H9 (cell line): ENCODE measurements around the gene CCDC78. TPM values are rescaled to one million over a fixed set of nuclear protein-coding genes. Genes with fewer than 3 reads are reported as not detected.

ENCODE experiments used
- DNase-seq: peaks from one replicate; pipeline ENCODE4 v3.0.0-alpha.2; 2017
- H2AFZ ChIP-seq: one replicate; pipeline ENCODE4 v1.6.1; 2013; ENCODE audit warnings: mild to moderate bottlenecking, low read length, control low read depth, moderate library complexity
- H2AK5ac ChIP-seq: 2 replicates; pipeline ENCODE4 v1.6.1; 2013; ENCODE audit warnings: low read length, control low read depth, mixed read lengths; ENCODE audit not compliant: insufficient read length
- H2BK120ac ChIP-seq: one replicate; pipeline ENCODE4 v1.6.1; 2013; ENCODE audit warnings: low read depth, mild to moderate bottlenecking, low read length, control low read depth, inconsistent platforms; ENCODE audit not compliant: poor library complexity, severe bottlenecking
- H2BK12ac ChIP-seq: 2 replicates; pipeline ENCODE4 v1.6.1; 2013; ENCODE audit warnings: low read length, control low read depth, mixed read lengths, low read depth; ENCODE audit not compliant: insufficient read length
- H2BK15ac ChIP-seq: 2 replicates; pipeline ENCODE4 v1.6.1; 2013; ENCODE audit warnings: low read depth, low read length, control low read depth
- H2BK20ac ChIP-seq: one replicate; pipeline ENCODE4 v1.6.1; 2013; ENCODE audit warnings: low read depth, mild to moderate bottlenecking, low read length, control low read depth, inconsistent platforms; ENCODE audit not compliant: poor library complexity, severe bottlenecking
- H2BK5ac ChIP-seq: 2 replicates; pipeline ENCODE4 v1.6.1; 2013; ENCODE audit warnings: low read length, control low read depth, mixed read lengths; ENCODE audit not compliant: insufficient read length
- H3K14ac ChIP-seq: 2 replicates; pipeline ENCODE4 v1.6.1; 2013; ENCODE audit warnings: low read length, control low read depth; ENCODE audit not compliant: insufficient read depth
- H3K18ac ChIP-seq: 2 replicates; pipeline ENCODE4 v1.6.1; 2013; ENCODE audit warnings: low read depth, mild to moderate bottlenecking, mixed read lengths, low read length, control low read depth; ENCODE audit not compliant: insufficient read length
- H3K23ac ChIP-seq: 2 replicates; pipeline ENCODE4 v1.6.1; 2013; ENCODE audit warnings: low read length, control low read depth, mixed read lengths, low read depth; ENCODE audit not compliant: insufficient read length
- H3K23me2 ChIP-seq: 2 replicates; pipeline ENCODE4 v1.6.1; 2013; ENCODE audit warnings: low read depth, mild to moderate bottlenecking, mixed read lengths, low read length, control low read depth; ENCODE audit not compliant: insufficient read length, poor library complexity, severe bottlenecking
- H3K27ac ChIP-seq: 2 replicates; pipeline ENCODE4 v1.5.1; 2013; ENCODE audit warnings: low read length, control low read depth, mixed read lengths, low read depth; ENCODE audit not compliant: insufficient read length
- H3K27me3 ChIP-seq: 2 replicates; pipeline ENCODE4 v1.6.1; 2013; ENCODE audit warnings: low read length, control low read depth, inconsistent platforms; ENCODE audit not compliant: insufficient read depth
- H3K4ac ChIP-seq: 2 replicates; pipeline ENCODE4 v1.6.1; 2013; ENCODE audit warnings: low read depth, mild to moderate bottlenecking, control low read depth, inconsistent platforms, low read length, moderate library complexity
- H3K4me1 ChIP-seq: 2 replicates; pipeline ENCODE4 v1.6.1; 2013; ENCODE audit warnings: low read length, control low read depth, inconsistent platforms; ENCODE audit not compliant: insufficient read depth
- H3K4me2 ChIP-seq: 2 replicates; pipeline ENCODE4 v1.6.1; 2013; ENCODE audit warnings: low read length, control low read depth, mixed read lengths; ENCODE audit not compliant: insufficient read length, insufficient read depth
- H3K56ac ChIP-seq: 2 replicates; pipeline ENCODE4 v1.6.1; 2013; ENCODE audit warnings: low read depth, mild to moderate bottlenecking, mixed read lengths, low read length, control low read depth; ENCODE audit not compliant: insufficient read length
- H3K79me1 ChIP-seq: 2 replicates; pipeline ENCODE4 v1.6.1; 2013; ENCODE audit warnings: low read depth, mild to moderate bottlenecking, moderate library complexity, low read length, control low read depth, inconsistent platforms; ENCODE audit not compliant: insufficient read depth, poor library complexity, severe bottlenecking
- H3K79me2 ChIP-seq: 2 replicates; pipeline ENCODE4 v1.6.1; 2013; ENCODE audit warnings: low read length, control low read depth, inconsistent platforms; ENCODE audit not compliant: insufficient read depth
- H3K9ac ChIP-seq: 2 replicates; pipeline ENCODE4 v1.6.1; 2013; ENCODE audit warnings: low read length, control low read depth, mixed read lengths; ENCODE audit not compliant: insufficient read length; ENCODE audit errors: extremely low read depth
- H3K9me3 ChIP-seq: one replicate; pipeline ENCODE4 v1.6.1; 2013; ENCODE audit warnings: low read depth, low read length, inconsistent platforms; ENCODE audit not compliant: control insufficient read depth
- H3T11ph ChIP-seq: one replicate; pipeline ENCODE4 v1.6.1; 2013; ENCODE audit warnings: mild to moderate bottlenecking, low read length, control low read depth, inconsistent platforms
- H4K20me1 ChIP-seq: one replicate; pipeline ENCODE4 v1.6.1; 2013; ENCODE audit not compliant: control insufficient read depth, insufficient read length, insufficient read depth
- H4K5ac ChIP-seq: 2 replicates; pipeline ENCODE4 v1.6.1; 2013; ENCODE audit warnings: low read depth, mild to moderate bottlenecking, mixed read lengths, low read length, control low read depth; ENCODE audit not compliant: insufficient read length
- H4K8ac ChIP-seq: replicated peaks from 2 replicates; pipeline ENCODE4 v1.6.1; 2013; ENCODE audit warnings: low read length, control low read depth, mixed read lengths, low read depth; ENCODE audit not compliant: insufficient read length
- H4K91ac ChIP-seq: 2 replicates; pipeline ENCODE4 v1.6.1; 2013; ENCODE audit warnings: low read depth, mild to moderate bottlenecking, moderate library complexity, mixed read lengths, low read length, control low read depth; ENCODE audit not compliant: insufficient read length
- H3K27ac Mint-ChIP-seq, 3 experiments: 2 replicates in 2 of 3; 3 replicates in 1 of 3; pipeline ENCODE4 v1.8.0; 2020 to 2021; ENCODE audit warnings: mixed read lengths in 3 of 3, mild to moderate bottlenecking in 1 of 3, moderate library complexity in 1 of 3
- H3K27me3 Mint-ChIP-seq: 2 replicates; pipeline ENCODE4 v1.8.0; 2021; ENCODE audit warnings: low read depth, mild to moderate bottlenecking, moderate library complexity, mixed read lengths
- H3K36me3 Mint-ChIP-seq, 3 experiments: 2 replicates in 2 of 3; 3 replicates in 1 of 3; pipeline ENCODE4 v1.8.0; 2020 to 2021; ENCODE audit warnings: low read depth in 3 of 3, mixed read lengths in 3 of 3; ENCODE audit not compliant: insufficient read depth in 1 of 3
- H3K4me1 Mint-ChIP-seq, 2 experiments: 2 replicates each; pipeline ENCODE4 v1.8.0; 2020; ENCODE audit warnings: mixed read lengths in 2 of 2
- H3K4me3 Mint-ChIP-seq, 2 experiments: 2 replicates in 1 of 2; 3 replicates in 1 of 2; pipeline ENCODE4 v1.8.0; 2020 to 2021; ENCODE audit warnings: mild to moderate bottlenecking in 2 of 2, mixed read lengths in 2 of 2, moderate library complexity in 1 of 2
- H3K9me3 Mint-ChIP-seq, 2 experiments: 2 replicates in 1 of 2; 3 replicates in 1 of 2; pipeline ENCODE4 v1.8.0; 2020; ENCODE audit warnings: mild to moderate bottlenecking in 2 of 2, mixed read lengths in 2 of 2, moderate library complexity in 1 of 2
- CTCF ChIP-seq: fragments of 200-600 bp; sonication (generic); conservative IDR thresholded peaks from 3 replicates; pipeline ENCODE4 v1.8.0; 2021; ENCODE audit warnings: antibody characterized with exemption, mild to moderate bottlenecking
- WGBS: extraction: QIAGEN DNeasy Blood & Tissue Kit; methylation state at CpG from one replicate; pipeline ENCODE4 v1.1.7; 2013; ENCODE audit warnings: missing lambda C conversion rate, low lambda C conversion rate, mixed read lengths; ENCODE audit not compliant: insufficient read length; ENCODE audit errors: extremely low coverage; 5-methylcytosine and 5-hydroxymethylcytosine counted together
- total RNA-seq: library from RNA; stranded (reverse); gene quantifications from 2 replicates; pipeline ENCODE4 v1.2.1, GENCODE V29; 2021

Gene CCDC78
- total RNA-seq, 1 experiment from 2014 or later, result 12.1 TPM

GRCh38 chr16:705431-706188, 20.6 kb downstream of the CCDC78 start, which contains the start of gene FBXL16:
FBXL16 (minus strand) TSS chr16:705801; CDS start chr16:697405, 8,396 bp downstream.
- H2BK5ac ChIP-seq, result no peak within 1 kb of the TSS
- H3K27me3 ChIP-seq, result peaks cover 52% of the 10 kb centered on the region; the same call in 1 of the 2 replicates
- no peak within 1 kb of the TSS for H3K27ac ChIP-seq
- no peak within 1 kb of the TSS for H3K23ac ChIP-seq
- no peak within 1 kb of the TSS; the same call in 1 of the 2 replicates for H3K14ac ChIP-seq
- no peak for DNase-seq
- H3K79me2 ChIP-seq, result no peaks in the 10 kb centered on the region
- H4K91ac ChIP-seq, result no peak within 1 kb of the TSS
- H3K4ac ChIP-seq, result no peak within 1 kb of the TSS
- H2BK120ac ChIP-seq, result no peak within 1 kb of the TSS
- no peaks in the 10 kb centered on the region for H3K4me1 ChIP-seq
- no peaks in the 10 kb centered on the region for H4K20me1 ChIP-seq
- H2AFZ ChIP-seq, result no peak within 1 kb of the TSS
- Mint-ChIP-seq H3K4me3 (peak within 1 kb of the TSS; percentile 50 to 79), H3K27me3 (peaks cover 90% of the 10 kb centered on the region), H3K36me3 (peaks cover 0 to 3% (median 0%) of the 10 kb centered on the region in 3 experiments; a peak in 2 of 7 replicates), H3K4me1 (peaks cover 0 to 9% of the 10 kb centered on the region in 2 experiments; a peak in 1 of 4 replicates), H3K9me3 (peaks cover 0 to 2% of the 10 kb centered on the region in 2 experiments; a peak in 1 of 5 replicates), H3K27ac (no peak within 1 kb of the TSS)
- no CpG with 5 or more reads among the region's 115 CpGs for WGBS
- H2AK5ac ChIP-seq, result no peak within 1 kb of the TSS
- H2BK20ac ChIP-seq, result no peak within 1 kb of the TSS
- no peak within 1 kb of the TSS for H2BK15ac ChIP-seq
- no peak for TF ChIP-seq CTCF
- no peaks in the 10 kb centered on the region for H3K9me3 ChIP-seq
- H3K23me2 ChIP-seq, result peaks cover 4% of the 10 kb centered on the region
- H4K8ac ChIP-seq, result no peak within 1 kb of the TSS
- H3K18ac ChIP-seq, result no peak within 1 kb of the TSS
- no peak within 1 kb of the TSS for H3K56ac ChIP-seq
- no peak within 1 kb of the TSS for H3T11ph ChIP-seq
- no peak within 1 kb of the TSS for H3K9ac ChIP-seq
- H2BK12ac ChIP-seq, result no peak within 1 kb of the TSS
- peak within 1 kb of the TSS; percentile 49 for H3K4me2 ChIP-seq
- no peaks in the 10 kb centered on the region for H3K79me1 ChIP-seq
- H4K5ac ChIP-seq, result no peak within 1 kb of the TSS
